Suppressor macrophage treated with lipopolysaccharide for 1 hour (primary cell): Measurements from ENCODE around the gene GRN.
"Not testable (repeated sequence)": the region's sequence is repeated elsewhere in the genome, so short reads cannot be mapped to it uniquely, and the experiment has no call there.

Experiments used
- DNase-seq, 3 donors: peaks; one replicate each; pipeline ENCODE4 v3.0.0-alpha.2; 2020 to 2022

The GRN gene

GRCh38 chr17:44346064-44346844, 1.2 kb downstream of the GRN start:
- no peak for DNase-seq

- not testable (repeated sequence) for DNase-seq
Observed at GRCh38 chr17:44347206-44348055, 2.3 kb downstream of the GRN start.

GRCh38 chr17:44348234-44348987, 3.3 kb downstream of the GRN start:
- peak; percentile 93 to 97 (median 96) for DNase-seq

GRCh38 chr17:44348988-44349364, 3.9 kb downstream of the GRN start:
- DNase-seq: no peak

GRCh38 chr17:44349553-44350070, 4.5 kb downstream of the GRN start:
- DNase-seq: no peak

GRCh38 chr17:44350733-44351226, 5.7 kb downstream of the GRN start:
- peak; percentile 66 to 82 (median 69) for DNase-seq

GRCh38 chr17:44351464-44351863, 6.4 kb downstream of the GRN start:
- DNase-seq: no peak

- no peak for DNase-seq
Observed at GRCh38 chr17:44351961-44352827, 7.1 kb downstream of the GRN start.

- no peak for DNase-seq
Observed at GRCh38 chr17:44352828-44353671, 7.9 kb downstream of the GRN start.

- peak; percentile 41 to 78 (median 56) for DNase-seq
Observed at GRCh38 chr17:44353672-44354331, 8.7 kb downstream of the GRN start.

- peak in 2 of 3 donors; percentile 34 to 58 for DNase-seq
Observed at GRCh38 chr17:44354582-44355561, 9.8 kb downstream of the GRN start.

- DNase-seq: no peak
Observed at GRCh38 chr17:44355642-44356099, 10.6 kb downstream of the GRN start.

- DNase-seq: no peak
Observed at GRCh38 chr17:44356241-44356640, 11.1 kb downstream of the GRN start.

GRCh38 chr17:44358066-44358465, 13.0 kb downstream of the GRN start:
- no peak for DNase-seq

GRCh38 chr17:44359006-44359405, 13.9 kb downstream of the GRN start:
- no peak for DNase-seq

- no peak for DNase-seq
Observed at GRCh38 chr17:44359458-44360143, 14.5 kb downstream of the GRN start.

GRCh38 chr17:44360144-44360533, 15.0 kb downstream of the GRN start:
- DNase-seq: no peak

- DNase-seq: peak in 1 of 3 donors; percentile 20
Observed at GRCh38 chr17:44360826-44361225, 15.7 kb downstream of the GRN start.
